Neutrophil (primary cell): Measurements from ENCODE around the gene ZNF281.

ENCODE experiments used
- H3K27ac ChIP-seq: fragments of 200-600 bp; sonication (generic); 2 replicates; pipeline ENCODE4 v1.5.1; 2016; ENCODE audit warnings: mild to moderate bottlenecking, moderate library complexity
- H3K27me3 ChIP-seq: fragments of 200-600 bp; sonication (generic); 2 replicates; pipeline ENCODE4 v1.6.0; 2016; ENCODE audit warnings: mild to moderate bottlenecking
- H3K36me3 ChIP-seq: fragments of 200-600 bp; sonication (generic); 2 replicates; pipeline ENCODE4 v1.5.1; 2017
- H3K4me1 ChIP-seq, 2 experiments: fragments of 200-600 bp in 1 of 2; sonication (generic) in 1 of 2; 1 replicate in 1 of 2; 2 replicates in 1 of 2; pipeline versions ENCODE4 v1.5.1 to v1.6.1; 2013 to 2016; ENCODE audit warnings: low read depth in 1 of 2, low read length in 1 of 2, mild to moderate bottlenecking in 1 of 2, moderate library complexity in 1 of 2; ENCODE audit not compliant: control insufficient read depth in 1 of 2, insufficient read depth in 1 of 2
- H3K4me3 ChIP-seq, 2 experiments: fragments of 200-600 bp in 1 of 2; sonication (generic) in 1 of 2; 1 replicate in 1 of 2; 2 replicates in 1 of 2; pipeline ENCODE4 v1.5.1; 2013 to 2016; ENCODE audit warnings: low read depth in 1 of 2, low read length in 1 of 2, mild to moderate bottlenecking in 1 of 2, moderate library complexity in 1 of 2
- H3K9me3 ChIP-seq: fragments of 200-600 bp; sonication (generic); 2 replicates; pipeline ENCODE4 v1.5.1; 2016
- CTCF ChIP-seq: fragments of 200-600 bp; sonication (generic); IDR thresholded peaks from 2 replicates; pipeline ENCODE4 v1.5.1; 2016; ENCODE audit warnings: antibody characterized with exemption

The ZNF281 gene

GRCh38 chr1:200409203-200409760, 554 bp downstream of the ZNF281 start:
- Histone ChIP-seq H3K27me3 (no peaks in the 10 kb centered on the region), H3K9me3 (no peaks in the 10 kb centered on the region), H3K4me3 (peak overlapping the region; percentile 92 to 93), H3K27ac (peak overlapping the region; percentile 89), H3K36me3 (peaks cover 14% of the 10 kb centered on the region), H3K4me1 (peaks cover 56 to 62% of the 10 kb centered on the region in 2 experiments)
- TF ChIP-seq CTCF: no peak

GRCh38 chr1:200406161-200406797, 3.6 kb downstream of the ZNF281 start:
- H3K9me3 ChIP-seq: no peaks in the 10 kb centered on the region
- H3K27me3 ChIP-seq: no peaks in the 10 kb centered on the region
- peaks cover 68 to 89% of the 10 kb centered on the region in 2 experiments for H3K4me1 ChIP-seq
- TF ChIP-seq CTCF: no peak
- H3K27ac ChIP-seq: peak overlapping the region; percentile 62
- H3K36me3 ChIP-seq: peaks cover 25% of the 10 kb centered on the region
- H3K4me3 ChIP-seq: peak overlapping the region; percentile 13 to 93

- peak overlapping the region; percentile 13 to 93 for H3K4me3 ChIP-seq
- H3K9me3 ChIP-seq: no peaks in the 10 kb centered on the region
- no peaks in the 10 kb centered on the region for H3K27me3 ChIP-seq
- peak overlapping the region; percentile 62 for H3K27ac ChIP-seq
- H3K4me1 ChIP-seq: peaks cover 66 to 92% of the 10 kb centered on the region in 2 experiments
- H3K36me3 ChIP-seq: peaks cover 25% of the 10 kb centered on the region
- TF ChIP-seq CTCF: no peak
Measured at GRCh38 chr1:200405264-200405663, 4.6 kb downstream of the ZNF281 start.

GRCh38 chr1:200401708-200402107, 8.1 kb downstream of the ZNF281 start:
- peaks cover 44 to 82% of the 10 kb centered on the region in 2 experiments for H3K4me1 ChIP-seq
- no peaks in the 10 kb centered on the region for H3K9me3 ChIP-seq
- TF ChIP-seq CTCF: no peak
- no peaks in the 10 kb centered on the region for H3K27me3 ChIP-seq
- H3K36me3 ChIP-seq: peaks cover 18% of the 10 kb centered on the region
- no peak overlapping the region for H3K27ac ChIP-seq
- H3K4me3 ChIP-seq: no peak overlapping the region

- peaks cover 44 to 82% of the 10 kb centered on the region in 2 experiments for H3K4me1 ChIP-seq
- no peak for TF ChIP-seq CTCF
- peaks cover 18% of the 10 kb centered on the region for H3K36me3 ChIP-seq
- no peaks in the 10 kb centered on the region for H3K27me3 ChIP-seq
- H3K4me3 ChIP-seq: no peak overlapping the region
- no peaks in the 10 kb centered on the region for H3K9me3 ChIP-seq
- no peak overlapping the region for H3K27ac ChIP-seq
Measured at GRCh38 chr1:200401263-200401662, 8.6 kb downstream of the ZNF281 start.
